Hepatocyte (in vitro differentiated cells): ENCODE results near the gene LRRFIP1. TPM values are rescaled to one million over a fixed set of nuclear protein-coding genes. Genes with fewer than 3 reads are reported as not detected.
"Not testable (repeated sequence)": the region's sequence is repeated elsewhere in the genome, so short reads cannot be mapped to it uniquely, and the experiment has no call there.

ENCODE experiments used
- DNase-seq: peaks from one replicate; pipeline ENCODE4 v3.0.0-alpha.2; 2016; ENCODE audit warnings: low spot score
- H2AFZ ChIP-seq: fragments of 200-600 bp; sonication (generic); 2 replicates; pipeline ENCODE4 v1.6.0; 2016; ENCODE audit warnings: antibody characterized with exemption, mild to moderate bottlenecking
- H3K27ac ChIP-seq: fragments of 200-600 bp; sonication (generic); 2 replicates; pipeline ENCODE4 v1.5.1; 2016; ENCODE audit warnings: mild to moderate bottlenecking
- H3K27me3 ChIP-seq: fragments of 200-600 bp; sonication (generic); 2 replicates; pipeline ENCODE4 v1.6.1; 2016
- H3K36me3 ChIP-seq: fragments of 200-600 bp; sonication (generic); replicated peaks from 2 replicates; pipeline ENCODE4 v1.5.1; 2016; ENCODE audit warnings: low read depth; ENCODE audit not compliant: insufficient read depth
- H3K4me1 ChIP-seq: fragments of 200-600 bp; sonication (generic); 2 replicates; pipeline ENCODE4 v1.5.1; 2016; ENCODE audit warnings: mild to moderate bottlenecking, moderate library complexity; ENCODE audit not compliant: insufficient read depth
- H3K4me2 ChIP-seq: fragments of 200-600 bp; sonication (generic); 2 replicates; pipeline ENCODE4 v1.6.0; 2016
- H3K4me3 ChIP-seq: fragments of 200-600 bp; sonication (generic); 2 replicates; pipeline ENCODE4 v1.5.1; 2016; ENCODE audit warnings: mild to moderate bottlenecking
- H3K79me2 ChIP-seq: fragments of 200-600 bp; sonication (generic); 2 replicates; pipeline ENCODE4 v1.6.0; 2017; ENCODE audit warnings: mild to moderate bottlenecking
- H3K9me2 ChIP-seq: fragments of 200-600 bp; sonication (generic); replicated peaks from 2 replicates; pipeline ENCODE4 v1.6.0; 2017; ENCODE audit warnings: mild to moderate bottlenecking; ENCODE audit not compliant: insufficient read depth
- H3K9me3 ChIP-seq: fragments of 200-600 bp; sonication (generic); 2 replicates; pipeline ENCODE4 v1.5.1; 2016; ENCODE audit warnings: low read depth, mild to moderate bottlenecking
- H4K20me1 ChIP-seq: fragments of 200-600 bp; sonication (generic); 2 replicates; pipeline ENCODE4 v1.6.0; 2016; ENCODE audit warnings: mild to moderate bottlenecking; ENCODE audit not compliant: insufficient read depth, poor library complexity, severe bottlenecking
- EZH2 ChIP-seq: fragments of 200-600 bp; sonication (generic); IDR thresholded peaks from 2 replicates; pipeline ENCODE4 v1.6.1; 2016; ENCODE audit warnings: antibody characterized with exemption, mild to moderate bottlenecking, borderline replicate concordance
- EZH2phosphoT487 ChIP-seq: fragments of 200-600 bp; sonication (generic); IDR thresholded peaks from one replicate; pipeline ENCODE4 v1.6.1; 2018; ENCODE audit warnings: antibody characterized with exemption, mild to moderate bottlenecking, low read depth, moderate library complexity; ENCODE audit not compliant: unreplicated experiment, severe bottlenecking
- WGBS: methylation state at CpG from one replicate; pipeline ENCODE4 v1.1.6; 2016; ENCODE audit warnings: low lambda C conversion rate; ENCODE audit errors: missing lambda C conversion rate; 5-methylcytosine and 5-hydroxymethylcytosine counted together
- polyA plus RNA-seq: library from polyadenylated mRNA; unstranded; fragments of >200 nt; fragmentation: Nextera tagmentation; extraction: Ambion mirVana; gene quantifications from 2 replicates; pipeline ENCODE4 v1.2.1, GENCODE V29; 2016
- total RNA-seq: library from RNA; depleted of rRNA; stranded (reverse); fragments of >200 nt; gene quantifications from 2 replicates; pipeline ENCODE4 v1.2.3, GENCODE V29; 2014
- TF ChIP-seq, protein P1 (sequence below): fragments of 200-600 bp; sonication (generic); IDR thresholded peaks from 2 replicates; pipeline ENCODE4 v1.5.1; 2016; ENCODE audit warnings: antibody characterized with exemption, mild to moderate bottlenecking; ENCODE audit not compliant: poor library complexity

The LRRFIP1 gene
- total and polyA plus RNA-seq, 2 experiments from 2014 or later, result 42.7 to 64.1 TPM

DNA sequence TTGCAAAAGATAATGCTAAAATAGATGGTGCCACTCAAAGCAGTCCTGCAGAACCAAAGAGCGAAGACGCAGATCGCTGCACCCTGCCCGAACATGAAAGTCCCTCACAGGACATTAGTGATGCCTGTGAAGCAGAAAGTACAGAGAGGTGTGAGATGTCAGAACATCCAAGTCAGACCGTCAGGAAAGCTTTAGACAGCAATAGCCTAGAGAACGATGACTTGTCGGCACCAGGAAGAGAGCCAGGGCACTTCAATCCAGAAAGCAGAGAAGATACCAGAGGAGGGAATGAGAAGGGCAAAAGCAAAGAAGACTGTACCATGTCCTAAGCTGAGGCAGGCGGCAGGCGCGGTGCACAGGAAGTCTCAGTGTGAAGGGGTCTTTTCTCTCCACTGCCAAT is 136.4 kb downstream of the LRRFIP1 start:
- H2AFZ ChIP-seq, result no peak overlapping the region
- H4K20me1 ChIP-seq, result no peaks in the 10 kb centered on the region
- no peaks in the 10 kb centered on the region for H3K9me3 ChIP-seq
- TF ChIP-seq EZH2 (no peak), EZH2phosphoT487 (no peak)
- TF ChIP-seq, protein P1, sequence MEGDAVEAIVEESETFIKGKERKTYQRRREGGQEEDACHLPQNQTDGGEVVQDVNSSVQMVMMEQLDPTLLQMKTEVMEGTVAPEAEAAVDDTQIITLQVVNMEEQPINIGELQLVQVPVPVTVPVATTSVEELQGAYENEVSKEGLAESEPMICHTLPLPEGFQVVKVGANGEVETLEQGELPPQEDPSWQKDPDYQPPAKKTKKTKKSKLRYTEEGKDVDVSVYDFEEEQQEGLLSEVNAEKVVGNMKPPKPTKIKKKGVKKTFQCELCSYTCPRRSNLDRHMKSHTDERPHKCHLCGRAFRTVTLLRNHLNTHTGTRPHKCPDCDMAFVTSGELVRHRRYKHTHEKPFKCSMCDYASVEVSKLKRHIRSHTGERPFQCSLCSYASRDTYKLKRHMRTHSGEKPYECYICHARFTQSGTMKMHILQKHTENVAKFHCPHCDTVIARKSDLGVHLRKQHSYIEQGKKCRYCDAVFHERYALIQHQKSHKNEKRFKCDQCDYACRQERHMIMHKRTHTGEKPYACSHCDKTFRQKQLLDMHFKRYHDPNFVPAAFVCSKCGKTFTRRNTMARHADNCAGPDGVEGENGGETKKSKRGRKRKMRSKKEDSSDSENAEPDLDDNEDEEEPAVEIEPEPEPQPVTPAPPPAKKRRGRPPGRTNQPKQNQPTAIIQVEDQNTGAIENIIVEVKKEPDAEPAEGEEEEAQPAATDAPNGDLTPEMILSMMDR, result no peak
- H3K4me2 ChIP-seq, result no peak overlapping the region
- H3K4me3 ChIP-seq, result no peak overlapping the region
- no peaks in the 10 kb centered on the region for H3K36me3 ChIP-seq
- 90% methylated on average over 10 of the region's 10 CpGs for WGBS
- H3K27ac ChIP-seq, result no peak overlapping the region
- H3K27me3 ChIP-seq, result no peaks in the 10 kb centered on the region
- H3K79me2 ChIP-seq, result no peaks in the 10 kb centered on the region
- no peaks in the 10 kb centered on the region for H3K9me2 ChIP-seq
- DNase-seq, result no peak
- H3K4me1 ChIP-seq, result no peaks in the 10 kb centered on the region

DNA sequence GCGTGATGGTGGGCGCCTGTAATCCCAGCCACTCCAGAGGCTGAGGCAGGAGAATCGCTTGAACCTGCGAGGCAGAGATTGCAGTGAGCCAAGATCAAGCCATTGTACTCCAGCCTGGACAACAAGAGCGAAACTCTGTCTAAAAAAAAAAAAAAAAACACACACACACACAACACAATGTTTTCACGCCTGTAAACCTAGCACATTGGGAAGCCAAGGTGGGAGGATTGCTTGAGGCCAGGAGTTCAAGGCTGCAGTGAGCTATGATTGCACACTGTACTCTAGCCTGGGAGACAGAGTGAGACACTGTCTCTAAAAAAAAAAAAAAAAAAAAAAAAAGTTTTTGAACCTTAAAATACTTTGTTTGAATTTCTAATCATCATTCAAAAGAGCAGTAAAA is 137.7 kb downstream of the LRRFIP1 start:
- H4K20me1 ChIP-seq, H3K79me2 ChIP-seq, DNase-seq, H3K4me3 ChIP-seq, H3K27ac ChIP-seq, H3K9me3 ChIP-seq, H3K36me3 ChIP-seq, H3K4me2 ChIP-seq, H3K4me1 ChIP-seq, H2AFZ ChIP-seq, H3K27me3 ChIP-seq, H3K9me2 ChIP-seq: not testable (repeated sequence)
- 96% methylated on average over 6 of the region's 6 CpGs for WGBS

DNA sequence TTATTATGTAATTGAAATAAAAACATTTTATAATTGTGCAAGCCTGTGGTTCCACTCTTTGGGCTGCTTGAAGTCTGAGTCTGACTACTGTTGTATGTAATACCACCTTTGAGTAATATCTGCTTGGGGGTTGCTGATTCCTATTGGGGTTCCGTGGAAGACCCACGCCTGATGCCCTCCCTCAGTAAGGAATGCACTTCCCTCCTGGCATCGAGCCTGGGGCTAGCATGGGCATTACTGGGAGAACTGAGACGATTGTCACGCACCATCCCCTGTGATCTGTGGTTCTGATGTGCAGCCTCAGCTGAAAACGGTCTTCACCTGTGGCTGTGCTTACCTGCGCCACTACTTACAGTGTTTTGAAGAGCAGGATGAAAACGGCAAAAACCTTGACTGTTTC is 138.5 kb downstream of the LRRFIP1 start:
- Histone ChIP-seq H3K27me3 (no peaks in the 10 kb centered on the region), H3K9me2 (no peaks in the 10 kb centered on the region), H3K4me1 (no peaks in the 10 kb centered on the region), H3K36me3 (no peaks in the 10 kb centered on the region), H3K79me2 (no peaks in the 10 kb centered on the region), H3K27ac (no peak overlapping the region), H4K20me1 (no peaks in the 10 kb centered on the region), H2AFZ (no peak overlapping the region), H3K9me3 (no peaks in the 10 kb centered on the region), H3K4me3 (no peak overlapping the region), H3K4me2 (no peak overlapping the region)
- DNase-seq, result no peak
- TF ChIP-seq, protein P1, result no peak
- TF ChIP-seq EZH2phosphoT487 (no peak), EZH2 (no peak)
- WGBS, result 92% methylated on average over 8 of the region's 8 CpGs

DNA sequence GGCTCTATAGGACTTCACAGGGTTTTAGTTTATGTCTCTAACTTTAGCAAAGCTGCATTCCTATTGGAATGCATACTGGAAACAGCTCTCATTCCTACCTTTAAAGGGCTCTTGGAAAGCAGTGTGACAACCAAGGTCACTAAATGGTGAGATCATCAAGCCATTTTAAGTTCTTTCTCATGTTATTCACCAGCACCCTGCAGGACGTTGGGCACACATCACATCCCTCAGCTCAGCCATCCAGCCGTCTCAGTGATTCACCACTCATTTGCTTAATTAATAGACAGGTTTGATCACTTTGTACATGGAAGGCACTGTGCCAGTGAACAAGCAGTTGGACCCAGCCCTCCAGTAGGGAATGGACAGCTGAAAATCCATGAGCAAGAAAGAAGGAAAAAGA is 139.0 kb downstream of the LRRFIP1 start:
- no peaks in the 10 kb centered on the region for H3K4me1 ChIP-seq
- H3K27ac ChIP-seq, result no peak overlapping the region

More for the DNA sequence above, 139.0 kb downstream of the LRRFIP1 start:
- Histone ChIP-seq H2AFZ (no peak overlapping the region), H3K36me3 (no peaks in the 10 kb centered on the region), H3K9me2 (no peaks in the 10 kb centered on the region), H3K9me3 (no peaks in the 10 kb centered on the region), H3K27me3 (no peaks in the 10 kb centered on the region), H3K4me2 (no peak overlapping the region), H4K20me1 (no peaks in the 10 kb centered on the region), H3K4me3 (no peak overlapping the region), H3K79me2 (no peaks in the 10 kb centered on the region)
- TF ChIP-seq EZH2, result no peak
- no peak for TF ChIP-seq EZH2phosphoT487
- TF ChIP-seq, protein P1, result no peak
- DNase-seq, result no peak
- 82% methylated on average over 2 of the region's 2 CpGs for WGBS
